Middle frontal gyrus (tissue), 1 donor: ENCODE results near the gene GDAP2.
"Not testable (repeated sequence)": the region's sequence is repeated elsewhere in the genome, so short reads cannot be mapped to it uniquely, and the experiment has no call there.

Experiments
- DNase-seq: peaks from one replicate; pipeline ENCODE4 v3.0.0-alpha.2; 2015; ENCODE audit warnings: low spot score; ENCODE audit errors: extremely low spot score

The GDAP2 gene

DNA sequence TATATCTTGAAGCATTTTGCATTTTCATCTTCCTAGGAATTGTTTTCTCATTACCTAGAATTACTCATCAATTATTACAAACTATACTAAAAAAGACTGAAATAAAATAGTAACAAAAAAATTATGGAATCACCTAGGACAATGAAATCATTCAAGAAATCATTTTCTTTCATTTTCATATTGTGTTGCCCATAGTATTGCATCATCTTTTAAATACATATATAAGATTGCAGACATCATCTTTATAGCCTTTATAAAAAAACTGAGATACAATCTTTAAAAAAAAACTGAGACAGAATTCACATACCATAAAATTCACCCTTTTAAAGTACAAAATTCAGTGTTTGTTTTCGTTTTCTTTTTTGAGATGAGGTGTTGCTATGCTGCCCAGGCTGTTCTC lies 29.6 kb downstream of the GDAP2 start:
- DNase-seq, result no peak

GRCh38 chr1:117897551-117897950 lies 31.9 kb downstream of the GDAP2 start:
- DNase-seq, result no peak

DNA sequence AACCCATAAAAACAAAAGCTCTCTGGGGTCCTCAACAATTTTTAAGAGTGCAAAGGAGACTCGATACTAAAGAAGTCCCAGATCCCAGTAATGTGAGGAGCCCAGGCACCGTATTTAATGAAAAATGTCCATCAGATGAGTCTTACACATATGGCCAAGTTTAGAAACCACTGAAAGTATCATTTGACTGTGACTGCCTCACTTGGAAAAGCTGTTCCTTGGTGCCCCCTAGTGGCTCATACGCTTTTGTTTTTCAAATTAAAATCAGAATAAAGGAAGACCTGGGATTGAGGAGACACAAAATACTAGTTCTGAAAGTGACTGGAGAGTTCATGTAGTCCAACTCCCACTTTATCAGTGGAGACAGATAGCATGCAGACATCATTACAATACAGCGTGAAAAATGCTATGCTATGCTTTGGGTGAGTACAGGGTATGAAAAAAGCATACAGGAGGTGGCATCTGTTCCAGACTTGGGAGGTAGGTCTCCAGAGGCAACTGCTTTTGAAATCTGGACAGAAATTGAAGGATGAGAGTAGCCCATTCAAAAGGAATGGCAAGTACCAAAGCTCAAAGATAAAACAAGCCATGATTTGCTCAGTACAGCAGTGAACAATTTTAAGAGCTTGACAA lies 33.8 kb downstream of the GDAP2 start:
- DNase-seq, result peak; percentile 70

- DNase-seq, result no peak
These were observed 35.3 kb downstream of the GDAP2 start for GRCh38 chr1:117894078-117894477.

- DNase-seq, result no peak
These were observed 36.9 kb downstream of the GDAP2 start for GRCh38 chr1:117892512-117892911.

DNA sequence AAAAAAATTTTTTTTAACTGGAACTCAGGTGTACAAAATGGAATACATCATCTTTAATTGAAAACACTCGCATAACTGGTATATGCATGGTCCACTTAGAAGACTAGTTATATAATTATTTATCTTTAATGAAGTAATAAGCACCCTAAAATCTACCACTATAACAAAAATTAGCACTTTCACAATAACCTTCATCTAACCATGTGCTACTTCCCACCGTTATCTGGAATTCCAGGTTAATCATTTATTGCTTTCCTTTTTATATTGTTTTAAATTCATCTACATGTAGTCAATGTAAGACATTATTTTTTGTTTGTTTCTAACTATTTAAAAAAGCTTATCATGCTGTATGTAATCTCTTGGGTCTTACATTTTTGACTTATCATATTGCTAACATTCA lies 39.0 kb downstream of the GDAP2 start:
- no peak for DNase-seq

GRCh38 chr1:117886101-117886795 lies 43.2 kb downstream of the GDAP2 start:
- DNase-seq, result no peak

DNA sequence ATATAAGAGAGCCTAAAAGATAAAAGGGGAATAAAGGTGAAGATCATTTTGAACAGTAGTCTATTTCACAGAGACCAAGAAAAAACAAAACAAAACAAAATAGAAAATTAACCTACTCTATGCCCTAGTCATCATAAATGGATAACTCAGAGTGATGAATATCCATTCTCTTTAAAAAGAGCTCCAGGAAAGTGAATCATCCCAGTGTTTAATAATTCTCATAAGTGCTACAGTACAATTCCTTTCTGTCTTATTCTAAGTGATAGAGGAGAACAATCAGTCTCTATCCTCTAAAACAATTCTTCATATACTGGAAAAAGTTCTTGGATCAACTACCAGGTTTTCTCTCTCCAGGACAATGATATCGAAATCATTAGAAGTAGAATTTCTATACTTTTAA lies 45.8 kb downstream of the GDAP2 start:
- DNase-seq, result no peak

DNA sequence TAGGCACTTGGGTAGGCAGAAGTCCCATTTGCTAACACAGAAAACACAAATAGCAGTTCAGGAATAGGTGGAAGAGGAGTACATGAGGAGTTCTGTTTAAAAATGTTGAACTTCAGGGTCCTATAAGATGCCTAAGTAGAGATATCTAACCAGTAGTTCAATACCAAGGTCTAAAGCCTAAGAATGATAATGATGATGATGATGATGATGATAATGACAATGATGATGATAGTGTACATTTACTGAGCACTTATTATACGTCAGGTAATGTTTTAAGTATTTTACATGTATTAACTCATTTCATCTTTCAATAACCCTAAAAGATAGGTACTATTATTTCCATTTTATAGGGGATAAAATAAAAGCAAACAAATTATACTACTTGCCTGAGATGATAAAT lies 50.1 kb downstream of the GDAP2 start:
- no peak for DNase-seq

DNA sequence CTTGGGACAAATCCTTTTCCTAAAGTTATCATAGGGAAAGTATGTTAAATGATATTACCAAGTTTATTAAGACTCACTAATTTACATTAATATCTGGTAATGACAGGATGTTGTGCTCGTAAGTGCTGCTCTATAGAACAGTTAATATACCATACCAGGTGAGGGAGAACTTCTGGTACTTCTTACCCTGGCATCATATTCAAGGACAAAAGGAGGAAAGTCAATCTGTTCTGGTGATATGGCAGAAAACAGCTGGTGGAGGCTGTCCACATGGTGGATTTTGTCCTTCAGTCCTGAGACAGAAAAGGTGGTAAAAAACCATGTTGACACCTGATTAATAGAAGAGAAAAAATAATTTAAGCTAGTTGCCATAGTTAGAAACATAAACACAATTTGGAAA lies 51.6 kb downstream of the GDAP2 start:
- no peak for DNase-seq

GRCh38 chr1:117871013-117871412 lies 58.4 kb downstream of the GDAP2 start:
- DNase-seq, result no peak

DNA sequence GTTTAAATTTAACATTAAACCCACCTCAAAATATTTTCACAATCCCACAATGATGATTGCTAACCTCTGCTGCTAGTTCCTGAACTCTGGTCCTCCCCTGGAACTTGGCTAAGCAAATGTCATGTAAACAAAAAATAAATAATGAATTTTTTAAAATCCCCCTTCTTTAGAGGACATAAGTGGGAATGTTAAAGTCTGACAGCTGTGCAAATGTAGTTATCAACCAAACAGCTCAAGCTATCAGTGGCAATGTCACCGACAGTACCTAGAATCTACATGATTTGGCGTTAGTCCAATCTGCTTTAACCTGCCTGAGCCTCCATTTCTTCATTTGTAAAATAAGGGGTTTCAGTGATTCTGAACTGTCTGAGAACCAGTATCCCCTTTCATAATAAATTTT lies 67.7 kb downstream of the GDAP2 start:
- no peak for DNase-seq

DNA sequence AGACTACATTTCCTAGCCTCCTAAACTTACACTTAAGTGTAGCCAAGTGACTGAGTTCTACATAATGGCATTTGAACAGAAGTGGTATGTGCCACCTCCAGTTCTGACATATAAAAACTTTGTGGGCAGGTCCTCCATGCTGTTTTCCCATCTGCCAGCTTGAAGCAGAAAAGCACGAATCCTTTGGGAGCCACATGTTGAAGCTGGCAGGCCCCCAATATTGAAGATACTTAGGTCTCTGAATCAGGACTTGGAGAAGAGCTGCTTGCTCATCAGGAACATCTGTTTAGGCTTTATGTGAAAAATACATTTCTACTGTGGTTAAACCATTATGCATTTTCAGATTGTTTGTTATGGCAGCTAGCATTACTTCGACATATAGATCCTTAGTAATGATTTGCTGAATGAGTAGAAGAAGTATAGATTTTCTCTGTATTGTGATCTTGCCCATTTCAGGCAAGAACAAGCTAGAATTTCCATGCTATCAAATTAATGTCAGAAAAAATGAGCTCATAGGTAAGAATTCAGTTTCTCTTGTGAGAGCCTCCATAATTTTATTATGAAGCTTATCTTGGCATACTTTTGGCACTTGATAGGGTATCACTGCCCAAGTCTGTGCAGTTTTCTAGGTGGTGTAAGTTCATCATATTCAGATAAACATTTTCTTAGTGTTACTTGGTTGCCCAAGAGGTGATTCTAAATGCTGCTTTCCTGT lies 68.4 kb downstream of the GDAP2 start:
- DNase-seq, result peak; percentile 65

DNA sequence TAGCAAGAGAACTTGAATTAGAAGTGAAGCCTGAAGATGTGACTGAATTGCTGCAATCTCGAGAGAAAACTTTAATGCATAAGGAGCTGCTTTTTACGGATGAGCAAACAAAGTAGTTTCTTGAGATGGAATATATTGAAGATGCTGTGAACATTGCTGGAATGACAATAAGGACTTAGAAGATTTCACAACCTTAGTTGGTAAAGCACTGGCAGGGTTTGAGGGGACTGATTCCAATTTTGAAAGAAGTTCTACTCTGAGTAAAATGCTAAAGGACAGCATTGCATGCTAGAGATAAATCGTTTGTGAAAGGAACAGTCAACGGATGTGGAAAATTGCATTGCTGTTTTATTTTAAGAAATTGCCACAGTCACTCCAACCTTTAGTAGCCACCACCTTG lies 69.5 kb downstream of the GDAP2 start:
- no peak for DNase-seq

DNA sequence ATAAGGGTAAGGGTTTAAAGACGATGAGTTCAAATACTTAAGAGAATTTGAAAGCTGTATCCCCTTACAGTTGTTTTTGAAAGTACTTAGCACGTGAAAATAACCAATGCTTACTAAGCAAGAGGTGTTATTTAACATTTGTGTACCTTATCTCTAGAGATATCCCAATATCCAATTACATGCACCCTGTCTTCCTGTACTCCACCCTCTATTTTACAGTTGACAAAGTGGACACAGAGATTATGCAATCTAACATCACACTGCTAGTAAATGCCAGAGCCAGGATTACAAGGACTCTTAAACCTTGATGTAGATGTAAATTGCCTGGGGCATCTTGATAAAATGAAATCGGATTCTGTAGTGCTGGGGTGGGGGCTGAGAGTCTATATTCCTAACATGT lies 72.0 kb downstream of the GDAP2 start:
- DNase-seq, result no peak

DNA sequence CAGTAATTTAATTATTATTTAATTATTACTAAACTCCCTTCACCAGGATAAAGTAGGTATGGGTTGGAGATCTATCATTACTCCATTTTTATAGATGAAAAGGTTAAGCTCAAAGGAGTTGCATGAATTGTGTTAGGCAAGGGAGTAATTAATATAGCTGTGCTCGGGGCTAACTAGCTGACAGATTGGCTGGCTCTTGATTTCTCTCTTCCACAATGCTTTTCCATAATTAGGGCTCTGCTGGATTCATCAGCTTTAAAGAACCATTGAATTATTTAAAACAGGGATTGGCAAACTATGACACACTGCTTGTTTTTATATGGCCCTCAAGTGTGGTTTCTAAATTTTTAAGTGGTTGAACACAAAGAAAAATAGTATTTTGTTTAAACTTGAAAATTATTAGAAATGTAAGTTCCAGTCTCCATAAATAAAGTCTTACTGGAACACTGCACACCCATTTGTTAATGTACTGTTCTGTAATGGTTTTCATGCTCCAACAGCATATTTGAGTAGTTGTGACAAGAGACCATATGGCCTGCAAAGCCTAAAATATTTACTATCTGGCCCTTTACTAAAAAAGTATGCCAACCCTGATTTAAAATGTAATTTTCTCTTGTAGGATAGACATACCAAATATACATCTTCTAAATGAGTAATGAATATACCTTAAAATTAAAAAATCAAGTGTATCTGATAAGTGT lies 76.4 kb downstream of the GDAP2 start:
- DNase-seq, result no peak

DNA sequence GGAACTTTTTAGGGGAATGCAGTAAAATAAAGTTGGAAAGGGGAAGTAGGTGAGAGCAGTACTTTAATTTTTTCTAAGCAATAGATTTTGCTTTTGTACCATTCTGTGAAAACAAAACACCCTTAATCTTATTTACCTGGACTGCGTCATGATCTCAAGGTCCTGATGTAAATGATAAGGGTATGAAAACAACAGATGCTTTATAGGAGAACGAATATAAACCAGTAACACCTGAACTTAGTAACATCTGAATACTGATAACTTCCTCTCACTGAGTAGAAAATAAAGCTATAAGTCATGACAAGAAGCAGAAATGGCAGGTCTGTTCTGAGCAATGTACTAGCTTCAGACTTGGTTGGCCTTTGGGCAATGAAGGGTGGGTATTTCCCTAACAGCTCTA lies 77.7 kb downstream of the GDAP2 start:
- no peak for DNase-seq

DNA sequence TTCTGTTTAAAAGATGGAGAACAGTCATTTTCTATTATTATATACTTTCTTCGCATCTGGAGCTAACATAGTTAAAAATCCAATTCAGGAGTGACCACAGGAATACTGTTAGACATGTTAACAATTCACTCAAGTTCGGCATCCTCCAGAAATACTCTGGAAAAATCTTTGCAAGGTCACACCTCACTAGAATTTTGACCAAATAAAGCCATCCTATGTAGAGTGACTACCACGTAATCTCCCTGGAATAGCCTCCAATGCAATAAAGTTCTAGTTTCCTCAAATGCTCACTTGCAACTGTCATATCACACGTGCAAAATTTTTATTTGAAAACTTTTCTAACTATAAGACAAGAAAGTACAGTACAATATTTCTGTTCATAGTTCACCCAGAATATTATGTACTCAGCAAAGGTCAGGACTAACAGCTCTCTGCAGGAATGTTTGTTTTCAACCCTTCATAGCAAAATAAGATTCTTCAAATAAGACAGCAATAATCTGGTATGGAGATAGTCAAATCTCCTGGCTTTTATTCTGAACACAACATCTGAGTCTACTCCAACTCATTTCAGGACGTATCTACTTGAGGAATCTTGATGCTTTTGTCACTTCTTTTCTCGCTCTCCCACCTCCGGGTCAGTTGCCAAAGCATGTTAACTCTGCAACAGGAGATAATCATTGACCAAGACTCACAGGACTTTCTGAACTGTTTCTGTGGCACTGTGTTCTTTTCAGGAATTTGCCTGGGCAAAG lies 82.6 kb downstream of the GDAP2 start:
- DNase-seq, result no peak

GRCh38 chr1:117844478-117844877 lies 84.9 kb downstream of the GDAP2 start:
- not testable (repeated sequence) for DNase-seq

DNA sequence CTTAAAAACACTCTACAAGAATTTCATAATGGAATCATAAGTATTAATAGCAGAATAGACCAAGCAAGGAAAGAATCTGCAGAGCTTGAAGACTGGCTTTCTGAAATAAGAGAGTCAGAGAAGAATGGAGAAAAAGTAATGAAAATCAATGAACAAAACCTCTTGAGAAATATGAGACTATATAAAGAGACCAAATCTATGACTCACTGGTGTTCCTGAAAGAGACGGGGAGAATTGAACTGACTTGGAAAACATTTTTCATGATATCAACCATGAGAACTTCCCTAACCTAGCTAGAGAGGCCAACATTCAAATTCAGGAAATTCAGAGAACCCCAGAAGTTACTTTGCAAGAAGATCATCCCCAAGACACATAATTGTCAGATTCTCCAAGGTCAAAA lies 85.6 kb downstream of the GDAP2 start:
- no peak for DNase-seq

DNA sequence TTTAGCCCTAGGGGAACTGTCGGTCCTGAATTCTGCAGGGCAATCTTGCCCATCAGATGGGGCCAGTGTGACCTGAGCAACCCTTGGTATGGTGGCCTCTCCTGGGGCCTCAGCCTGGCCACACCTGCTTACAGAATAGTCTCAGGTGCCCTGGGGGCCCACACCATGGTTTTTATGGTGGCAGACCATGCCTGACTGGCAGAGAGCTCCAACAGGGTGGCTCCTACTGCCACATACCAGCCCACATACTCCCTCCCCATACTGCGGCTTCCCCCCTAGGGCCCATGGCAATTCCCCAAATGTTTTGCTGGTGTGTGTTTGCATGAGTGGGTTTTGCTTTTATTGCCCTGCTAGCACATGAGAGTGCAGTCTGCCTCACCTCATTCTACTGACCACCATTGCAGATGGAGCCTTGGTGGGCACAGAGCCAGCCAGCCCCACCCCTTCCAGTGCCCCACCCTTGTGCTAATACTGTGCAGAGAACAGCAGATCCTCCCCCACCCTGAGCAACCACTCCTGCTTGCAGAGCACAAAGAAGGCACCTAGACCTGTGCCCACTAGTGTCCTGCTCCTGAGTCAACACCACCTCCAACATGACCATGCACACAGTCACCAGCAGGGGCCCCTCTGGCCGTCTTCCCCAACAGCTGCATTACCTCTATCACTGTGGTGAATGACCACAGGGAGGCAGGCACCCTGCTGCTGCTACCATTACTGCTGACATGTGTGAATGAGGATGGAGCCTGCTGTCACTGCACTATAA lies 86.8 kb downstream of the GDAP2 start:
- no peak for DNase-seq
